ENCODE measurements around the gene SLC2A9.

DNA sequence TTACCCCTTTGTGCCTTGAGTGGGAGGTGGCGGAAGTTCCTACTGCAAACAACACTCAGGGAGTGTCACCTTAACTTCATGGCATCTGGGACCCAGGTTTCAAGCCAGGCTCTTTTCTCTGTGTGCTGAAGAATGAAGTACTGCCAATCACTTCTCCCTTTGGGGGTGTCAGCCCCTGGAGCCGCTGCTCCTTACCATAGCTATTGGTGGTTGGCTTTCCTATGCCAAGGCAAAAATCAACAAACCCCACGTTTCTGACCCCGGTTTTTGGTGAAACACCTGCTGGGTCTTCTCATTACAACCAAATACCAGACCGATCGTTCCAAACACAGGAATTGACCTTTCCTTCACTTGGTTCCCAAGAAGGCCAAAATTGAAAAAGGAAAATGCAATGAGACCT, 19.7 kb upstream of the SLC2A9 start:
- TF ChIP-seq, protein P1, sequence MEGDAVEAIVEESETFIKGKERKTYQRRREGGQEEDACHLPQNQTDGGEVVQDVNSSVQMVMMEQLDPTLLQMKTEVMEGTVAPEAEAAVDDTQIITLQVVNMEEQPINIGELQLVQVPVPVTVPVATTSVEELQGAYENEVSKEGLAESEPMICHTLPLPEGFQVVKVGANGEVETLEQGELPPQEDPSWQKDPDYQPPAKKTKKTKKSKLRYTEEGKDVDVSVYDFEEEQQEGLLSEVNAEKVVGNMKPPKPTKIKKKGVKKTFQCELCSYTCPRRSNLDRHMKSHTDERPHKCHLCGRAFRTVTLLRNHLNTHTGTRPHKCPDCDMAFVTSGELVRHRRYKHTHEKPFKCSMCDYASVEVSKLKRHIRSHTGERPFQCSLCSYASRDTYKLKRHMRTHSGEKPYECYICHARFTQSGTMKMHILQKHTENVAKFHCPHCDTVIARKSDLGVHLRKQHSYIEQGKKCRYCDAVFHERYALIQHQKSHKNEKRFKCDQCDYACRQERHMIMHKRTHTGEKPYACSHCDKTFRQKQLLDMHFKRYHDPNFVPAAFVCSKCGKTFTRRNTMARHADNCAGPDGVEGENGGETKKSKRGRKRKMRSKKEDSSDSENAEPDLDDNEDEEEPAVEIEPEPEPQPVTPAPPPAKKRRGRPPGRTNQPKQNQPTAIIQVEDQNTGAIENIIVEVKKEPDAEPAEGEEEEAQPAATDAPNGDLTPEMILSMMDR (IDR thresholded peaks at IDR 0.05): no peak
- TF ChIP-seq POLR2A (IDR thresholded peaks at IDR 0.05): no peak
